Trophoblast cell (in vitro differentiated cells and primary cell): ENCODE data around the gene SLC22A23.
"Not testable (repeated sequence)": the region's sequence is repeated elsewhere in the genome, so short reads cannot be mapped to it uniquely, and the experiment has no call there.

ENCODE experiments used
- DNase-seq, 2 donors: peaks; one replicate each; pipeline ENCODE4 v3.0.0-alpha.2; 2016
- H2AFZ ChIP-seq: 2 replicates; pipeline ENCODE4 v1.6.1; 2013; ENCODE audit warnings: low read length, moderate library complexity, mild to moderate bottlenecking; ENCODE audit not compliant: insufficient read depth, poor library complexity
- H2AK5ac ChIP-seq: 2 replicates; pipeline ENCODE4 v1.6.1; 2013; ENCODE audit warnings: mild to moderate bottlenecking, low read length
- H2BK120ac ChIP-seq: 2 replicates; pipeline ENCODE4 v1.6.1; 2013; ENCODE audit warnings: low read length, mild to moderate bottlenecking, moderate library complexity; ENCODE audit not compliant: insufficient read depth, poor library complexity
- H2BK12ac ChIP-seq: 2 replicates; pipeline ENCODE4 v1.6.1; 2013; ENCODE audit warnings: mild to moderate bottlenecking, low read length, moderate library complexity
- H2BK5ac ChIP-seq: 2 replicates; pipeline ENCODE4 v1.6.1; 2013; ENCODE audit warnings: low read length, low read depth, moderate library complexity, mild to moderate bottlenecking; ENCODE audit not compliant: poor library complexity
- H3K14ac ChIP-seq: 2 replicates; pipeline ENCODE4 v1.6.1; 2013; ENCODE audit warnings: mild to moderate bottlenecking, low read length
- H3K18ac ChIP-seq: 2 replicates; pipeline ENCODE4 v1.6.1; 2013; ENCODE audit warnings: mild to moderate bottlenecking, low read length
- H3K23ac ChIP-seq: 2 replicates; pipeline ENCODE4 v1.6.1; 2013; ENCODE audit warnings: low read length
- H3K27ac ChIP-seq: 2 replicates; pipeline ENCODE4 v1.5.1; 2013; ENCODE audit warnings: low read depth, mild to moderate bottlenecking, inconsistent platforms, low read length, moderate library complexity
- H3K27me3 ChIP-seq: 2 replicates; pipeline ENCODE4 v1.6.1; 2013; ENCODE audit warnings: inconsistent platforms, mild to moderate bottlenecking, low read length, moderate library complexity; ENCODE audit not compliant: insufficient read depth
- H3K36me3 ChIP-seq, 2 experiments: 1 replicate in 1 of 2; 2 replicates in 1 of 2; pipeline ENCODE4 v1.6.1; 2013; ENCODE audit warnings: low read length in 2 of 2, mild to moderate bottlenecking in 2 of 2, moderate library complexity in 1 of 2; ENCODE audit not compliant: insufficient read depth in 2 of 2, control insufficient read depth in 1 of 2
- H3K4ac ChIP-seq: 2 replicates; pipeline ENCODE4 v1.6.1; 2013; ENCODE audit warnings: low read depth, mild to moderate bottlenecking, low read length, moderate library complexity
- H3K4me1 ChIP-seq, 2 experiments: 1 replicate in 1 of 2; 2 replicates in 1 of 2; pipeline ENCODE4 v1.6.1; 2013; ENCODE audit warnings: low read length in 2 of 2, mild to moderate bottlenecking in 2 of 2, moderate library complexity in 1 of 2; ENCODE audit not compliant: insufficient read depth in 2 of 2, control insufficient read depth in 1 of 2
- H3K4me2 ChIP-seq: 2 replicates; pipeline ENCODE4 v1.6.1; 2013; ENCODE audit warnings: inconsistent platforms, mild to moderate bottlenecking, low read length, moderate library complexity
- H3K4me3 ChIP-seq: 2 replicates; pipeline ENCODE4 v1.5.1; 2013; ENCODE audit warnings: mild to moderate bottlenecking, low read depth, low read length, inconsistent platforms
- H3K79me1 ChIP-seq: one replicate; pipeline ENCODE4 v1.6.1; 2013; ENCODE audit warnings: low read length
- H3K79me2 ChIP-seq: 2 replicates; pipeline ENCODE4 v1.6.1; 2013; ENCODE audit warnings: low read length, mild to moderate bottlenecking; ENCODE audit not compliant: control insufficient read depth, insufficient read depth, poor library complexity
- H3K9ac ChIP-seq: 2 replicates; pipeline ENCODE4 v1.6.1; 2013; ENCODE audit warnings: mild to moderate bottlenecking, low read length
- H3K9me3 ChIP-seq: 2 replicates; pipeline ENCODE4 v1.6.1; 2013; ENCODE audit warnings: low read depth, mild to moderate bottlenecking, control low read depth, inconsistent platforms, low read length; ENCODE audit not compliant: insufficient read depth
- H4K12ac ChIP-seq: 2 replicates; pipeline ENCODE4 v1.6.1; 2013; ENCODE audit warnings: low read depth, mild to moderate bottlenecking, low read length, moderate library complexity
- H4K8ac ChIP-seq: 2 replicates; pipeline ENCODE4 v1.6.1; 2013; ENCODE audit warnings: low read depth, mild to moderate bottlenecking, low read length, moderate library complexity
- H4K91ac ChIP-seq: one replicate; pipeline ENCODE4 v1.6.1; 2013; ENCODE audit warnings: low read depth, mild to moderate bottlenecking, low read length, moderate library complexity
- WGBS: extraction: QIAGEN DNeasy Blood & Tissue Kit; methylation state at CpG from one replicate; pipeline ENCODE4 v1.1.7; 2013; ENCODE audit warnings: missing lambda C conversion rate; ENCODE audit not compliant: insufficient read length, insufficient coverage; ENCODE audit errors: extremely low coverage; 5-methylcytosine and 5-hydroxymethylcytosine counted together

SLC22A23 gene

DNA sequence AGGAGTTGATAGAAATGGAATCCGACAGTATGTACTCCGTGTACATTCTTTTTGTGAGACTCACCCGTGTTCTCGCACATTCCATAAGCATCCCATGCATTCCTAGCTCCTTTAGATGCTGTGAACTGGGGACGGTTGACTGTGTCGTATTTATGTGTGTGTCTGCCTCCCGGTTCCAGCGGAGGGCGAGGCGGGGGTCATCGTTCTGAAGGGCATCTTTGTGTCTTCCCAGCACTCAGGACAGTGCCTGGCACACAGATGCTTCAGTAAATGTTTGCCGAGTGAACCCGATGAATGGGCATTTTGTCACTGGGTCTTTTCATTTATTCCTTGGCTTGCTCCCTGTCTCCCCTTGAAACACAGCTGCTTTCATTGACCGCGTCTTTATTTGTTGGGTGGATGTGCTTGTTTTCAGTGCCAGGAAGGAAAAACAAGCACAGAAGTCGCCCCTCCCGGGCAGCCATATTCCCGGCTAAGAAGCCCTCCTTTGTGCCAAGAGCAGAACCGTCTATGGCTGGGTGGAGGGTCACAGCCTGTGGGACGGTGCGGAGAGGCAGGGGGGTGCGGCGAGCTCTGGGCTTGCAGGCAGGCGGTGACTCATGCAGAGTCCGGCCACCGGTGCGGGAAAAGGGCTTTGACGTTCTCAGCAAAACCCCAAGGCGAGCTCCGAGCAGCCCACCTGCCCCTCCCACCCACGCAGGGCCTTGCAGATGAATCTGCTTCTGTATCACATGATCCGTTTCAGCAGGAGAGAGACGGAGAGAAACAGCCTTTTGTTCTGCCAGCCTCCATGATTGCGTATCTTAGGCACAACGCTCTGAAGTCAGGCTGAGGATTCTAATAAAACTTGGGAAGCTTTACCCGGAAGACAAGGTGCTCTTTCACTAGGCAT lies 209.3 kb downstream of the SLC22A23 start:
- H3K36me3 ChIP-seq, result no peaks in the 10 kb centered on the region
- no CpG with 5 or more reads among the region's 36 CpGs for WGBS
- peak overlapping the region; percentile 38 for H2BK120ac ChIP-seq

DNA sequence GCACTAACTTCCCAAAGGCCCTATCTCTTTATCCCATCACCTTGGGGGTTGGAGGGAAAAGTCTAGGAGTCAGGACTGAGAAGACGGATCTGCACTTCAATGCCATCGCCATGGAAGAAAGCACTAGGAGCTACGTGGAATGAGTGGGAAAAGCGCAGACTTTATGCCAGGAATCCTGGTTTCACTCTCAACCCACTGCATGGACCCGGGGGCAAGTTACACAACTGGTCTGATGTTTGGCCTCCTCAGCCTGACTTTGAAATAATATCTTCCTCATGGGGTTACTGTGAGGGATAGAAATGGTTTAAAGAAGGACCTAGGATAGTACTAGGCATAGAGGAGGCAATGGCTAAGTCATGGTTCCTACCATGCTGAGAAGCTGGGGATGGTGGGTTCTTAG lies 211.6 kb downstream of the SLC22A23 start:
- Histone ChIP-seq H3K9me3 (no peaks in the 10 kb centered on the region), H3K4me2 (no peak overlapping the region), H4K12ac (no peak overlapping the region), H2BK12ac (no peak overlapping the region), H3K9ac (no peak overlapping the region), H2BK120ac (no peak overlapping the region), H2AFZ (no peak overlapping the region), H3K36me3 (no peaks in the 10 kb centered on the region), H4K8ac (no peak overlapping the region), H3K4me1 (peaks cover 9 to 17% of the 10 kb centered on the region in 2 experiments), H3K4me3 (no peak overlapping the region), H3K4ac (no peak overlapping the region), H3K14ac (no peak overlapping the region), H3K23ac (no peak overlapping the region), H3K18ac (no peak overlapping the region), H3K27ac (no peak overlapping the region), H2BK5ac (no peak overlapping the region), H2AK5ac (no peak overlapping the region), H3K79me2 (no peaks in the 10 kb centered on the region), H3K27me3 (no peaks in the 10 kb centered on the region), H4K91ac (no peak overlapping the region), H3K79me1 (peaks cover 10% of the 10 kb centered on the region)
- no CpG with 5 or more reads among the region's 5 CpGs for WGBS
- DNase-seq, result peak in 1 of 2 donors; percentile 44

More for the DNA sequence above, 209.3 kb downstream of the SLC22A23 start:
- Histone ChIP-seq H4K8ac (peak overlapping the region; percentile 20), H3K79me2 (no peaks in the 10 kb centered on the region), H3K4ac (no peak overlapping the region), H2BK5ac (peak overlapping the region; percentile 17), H2AFZ (no peak overlapping the region), H3K79me1 (peaks cover 10% of the 10 kb centered on the region), H3K18ac (peak overlapping the region; percentile 37), H2AK5ac (no peak overlapping the region), H3K14ac (peak overlapping the region; percentile 23), H3K27ac (peak overlapping the region; percentile 57), H4K91ac (peak overlapping the region; percentile 50), H3K4me2 (peak overlapping the region; percentile 17), H3K9me3 (no peaks in the 10 kb centered on the region), H4K12ac (no peak overlapping the region), H3K27me3 (no peaks in the 10 kb centered on the region), H3K4me3 (no peak overlapping the region), H3K4me1 (peaks cover 13 to 26% of the 10 kb centered on the region in 2 experiments), H3K9ac (no peak overlapping the region), H3K23ac (no peak overlapping the region), H2BK12ac (peak overlapping the region; percentile 53)
- DNase-seq, result peak; percentile 90 to 95

DNA sequence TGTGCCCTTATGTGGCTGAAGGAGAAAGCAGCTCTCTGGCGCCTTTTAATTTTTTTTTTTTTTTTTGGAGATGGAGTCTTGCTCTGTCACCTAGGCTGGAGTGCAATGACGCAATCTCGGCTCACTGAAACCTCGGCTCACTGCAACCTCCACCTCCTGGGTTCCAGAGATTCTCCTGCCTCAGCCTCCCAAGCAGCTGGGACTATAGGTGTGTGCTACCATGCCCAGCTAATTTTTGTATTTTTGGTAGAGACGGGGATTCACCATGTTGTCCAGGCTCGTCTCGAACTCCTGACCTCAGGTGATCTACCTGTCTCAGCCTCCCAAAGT lies 212.1 kb downstream of the SLC22A23 start:
- H3K18ac ChIP-seq, H2BK12ac ChIP-seq, H2AK5ac ChIP-seq, H3K27me3 ChIP-seq, H4K12ac ChIP-seq, H3K79me2 ChIP-seq, H3K79me1 ChIP-seq, H3K23ac ChIP-seq, H3K9me3 ChIP-seq, H3K4ac ChIP-seq, H3K4me2 ChIP-seq, H3K9ac ChIP-seq, H3K14ac ChIP-seq, H2BK120ac ChIP-seq, H4K8ac ChIP-seq, DNase-seq, H2AFZ ChIP-seq, H3K27ac ChIP-seq, H2BK5ac ChIP-seq, H3K4me3 ChIP-seq, H3K36me3 ChIP-seq, H4K91ac ChIP-seq: not testable (repeated sequence)
- WGBS, result no CpG with 5 or more reads among the region's 7 CpGs
- H3K4me1 ChIP-seq, result peaks cover 9 to 17% of the 10 kb centered on the region in 2 experiments

DNA sequence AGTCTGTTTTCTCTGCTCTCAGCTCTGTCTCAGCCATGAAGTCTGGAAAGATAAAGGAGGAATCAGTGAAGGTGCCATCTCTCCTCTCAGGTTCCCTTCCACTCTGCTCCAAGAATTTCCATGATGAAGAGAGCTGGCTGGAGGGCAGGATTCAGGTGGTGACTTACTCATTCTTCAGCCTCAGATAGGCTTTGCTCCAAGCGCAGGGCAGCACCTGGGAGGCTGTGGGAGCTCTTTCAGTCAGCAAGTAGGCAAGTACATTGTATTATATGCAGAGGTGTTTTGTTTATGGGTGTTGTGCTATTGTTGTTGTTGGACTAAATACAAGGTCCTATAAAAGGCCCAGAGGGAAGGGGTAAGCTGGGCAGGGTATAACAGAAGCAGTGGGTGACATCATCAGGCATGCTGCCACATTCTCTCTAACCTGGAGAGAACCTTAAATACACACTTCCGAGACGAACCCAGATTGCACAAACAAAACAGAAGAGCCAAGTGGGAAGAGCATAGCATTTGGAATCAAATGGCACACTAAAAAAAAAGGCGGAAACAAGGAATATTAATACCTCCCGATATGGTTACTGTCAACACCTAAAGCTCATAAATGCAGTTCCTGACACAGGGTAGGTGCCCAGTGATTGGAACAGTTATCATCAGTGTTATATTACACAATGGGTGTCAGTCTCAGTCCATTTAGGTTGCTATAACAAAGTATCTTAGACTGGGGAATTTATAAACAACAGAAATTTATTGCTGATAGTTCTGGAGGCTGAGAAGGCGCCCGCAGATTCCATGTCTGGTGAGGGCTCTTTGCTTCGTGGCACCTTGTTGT lies 212.6 kb downstream of the SLC22A23 start:
- H2BK5ac ChIP-seq, result no peak overlapping the region
- no peaks in the 10 kb centered on the region for H3K9me3 ChIP-seq
- H3K27ac ChIP-seq, result no peak overlapping the region
- H3K9ac ChIP-seq, result no peak overlapping the region
- no peak overlapping the region for H3K4me3 ChIP-seq
- H4K8ac ChIP-seq, result no peak overlapping the region
- no peak overlapping the region for H4K91ac ChIP-seq
- no peak overlapping the region for H3K18ac ChIP-seq
- H3K27me3 ChIP-seq, result no peaks in the 10 kb centered on the region
- no peak overlapping the region for H3K4ac ChIP-seq
- H2BK120ac ChIP-seq, result no peak overlapping the region
- H3K4me1 ChIP-seq, result peaks cover 9 to 17% of the 10 kb centered on the region in 2 experiments
- no peak overlapping the region for H4K12ac ChIP-seq
- no peaks in the 10 kb centered on the region for H3K79me2 ChIP-seq
- H3K36me3 ChIP-seq, result no peaks in the 10 kb centered on the region
- H3K4me2 ChIP-seq, result no peak overlapping the region
- no peak overlapping the region for H3K23ac ChIP-seq
- H3K14ac ChIP-seq, result no peak overlapping the region
- H2AFZ ChIP-seq, result no peak overlapping the region
- peak in 1 of 2 donors; percentile 52 for DNase-seq
- H2AK5ac ChIP-seq, result no peak overlapping the region
- H3K79me1 ChIP-seq, result peaks cover 10% of the 10 kb centered on the region
- H2BK12ac ChIP-seq, result no peak overlapping the region
- no CpG with 5 or more reads among the region's 8 CpGs for WGBS
